ENCODE results near the gene NELL1. TPM values are rescaled to one million over a fixed set of nuclear protein-coding genes. Genes with fewer than 3 reads are reported as not detected.

NELL1 gene
- total RNA-seq, 2 donors from 2014 or later, result not detected

GRCh38 chr11:20640401-20640800, 29.0 kb upstream of the NELL1 start:
- H3K27me3 Mint-ChIP-seq (ENCODE audit: low read depth), result peaks cover 6% of the 10 kb centered on the region
- H3K27ac Mint-ChIP-seq, result no peak overlapping the region
- no peak for ATAC-seq (replicated peaks in 1 of 2)
- H3K36me3 Mint-ChIP-seq (ENCODE audit: insufficient read depth in 2 of 2), result no peaks in the 10 kb centered on the region
- no peak for DNase-seq
- no peak overlapping the region for H3K4me3 Mint-ChIP-seq
- no peaks in the 10 kb centered on the region for H3K4me1 Mint-ChIP-seq (ENCODE audit: low read depth)
- H3K9me3 Mint-ChIP-seq, result no peaks in the 10 kb centered on the region

- Mint-ChIP-seq H3K36me3 (ENCODE audit: insufficient read depth in 2 of 2) (no peaks in the 10 kb centered on the region), H3K9me3 (no peaks in the 10 kb centered on the region), H3K4me3 (no peak overlapping the region), H3K27ac (no peak overlapping the region), H3K27me3 (ENCODE audit: low read depth) (no peaks in the 10 kb centered on the region), H3K4me1 (ENCODE audit: low read depth) (no peaks in the 10 kb centered on the region)
- ATAC-seq (replicated peaks in 1 of 2), result no peak
- no peak for DNase-seq
Observed at GRCh38 chr11:20644360-20644759, 25.0 kb upstream of the NELL1 start.

- no peak overlapping the region for H3K4me3 Mint-ChIP-seq
- DNase-seq (peak; percentile 19 to 48), ATAC-seq (replicated peaks in 1 of 2) (no peak)
- no peaks in the 10 kb centered on the region for H3K4me1 Mint-ChIP-seq (ENCODE audit: low read depth)
- H3K27me3 Mint-ChIP-seq (ENCODE audit: low read depth), result no peaks in the 10 kb centered on the region
- no peak overlapping the region for H3K27ac Mint-ChIP-seq
- H3K9me3 Mint-ChIP-seq, result no peaks in the 10 kb centered on the region
- no peaks in the 10 kb centered on the region for H3K36me3 Mint-ChIP-seq (ENCODE audit: insufficient read depth in 2 of 2)
Observed at GRCh38 chr11:20647976-20648565, 21.3 kb upstream of the NELL1 start.

- H3K27ac Mint-ChIP-seq, result no peak overlapping the region
- H3K4me3 Mint-ChIP-seq, result no peak overlapping the region
- no peaks in the 10 kb centered on the region for H3K4me1 Mint-ChIP-seq (ENCODE audit: low read depth)
- ATAC-seq (replicated peaks in 1 of 2), result no peak
- no peak for DNase-seq
- peaks cover 27% of the 10 kb centered on the region for H3K27me3 Mint-ChIP-seq (ENCODE audit: low read depth)
- H3K9me3 Mint-ChIP-seq, result no peaks in the 10 kb centered on the region
- H3K36me3 Mint-ChIP-seq (ENCODE audit: insufficient read depth in 2 of 2), result no peaks in the 10 kb centered on the region
Observed at GRCh38 chr11:20652150-20652806, 17.1 kb upstream of the NELL1 start.

- H3K4me3 Mint-ChIP-seq, result no peak overlapping the region
- peaks cover 35% of the 10 kb centered on the region for H3K27me3 Mint-ChIP-seq (ENCODE audit: low read depth)
- no peaks in the 10 kb centered on the region for H3K4me1 Mint-ChIP-seq (ENCODE audit: low read depth)
- ATAC-seq (replicated peaks in 1 of 2), result no peak
- H3K36me3 Mint-ChIP-seq (ENCODE audit: insufficient read depth in 2 of 2), result no peaks in the 10 kb centered on the region
- no peak overlapping the region for H3K27ac Mint-ChIP-seq
- DNase-seq, result no peak
- no peaks in the 10 kb centered on the region for H3K9me3 Mint-ChIP-seq
Observed at GRCh38 chr11:20654038-20654437, 15.3 kb upstream of the NELL1 start.

GRCh38 chr11:20656901-20657300, 12.5 kb upstream of the NELL1 start:
- Mint-ChIP-seq H3K36me3 (ENCODE audit: insufficient read depth in 2 of 2) (no peaks in the 10 kb centered on the region), H3K27me3 (ENCODE audit: low read depth) (peaks cover 35% of the 10 kb centered on the region), H3K27ac (no peak overlapping the region), H3K9me3 (no peaks in the 10 kb centered on the region), H3K4me3 (no peak overlapping the region), H3K4me1 (ENCODE audit: low read depth) (no peaks in the 10 kb centered on the region)
- ATAC-seq (replicated peaks in 1 of 2), result no peak
- no peak for DNase-seq

GRCh38 chr11:20658135-20658534, 11.3 kb upstream of the NELL1 start:
- peaks cover 0 to 4% of the 10 kb centered on the region in 2 donors for H3K9me3 Mint-ChIP-seq
- H3K4me3 Mint-ChIP-seq, result no peak overlapping the region
- H3K27ac Mint-ChIP-seq, result no peak overlapping the region
- no peak for DNase-seq
- H3K4me1 Mint-ChIP-seq (ENCODE audit: low read depth), result no peaks in the 10 kb centered on the region
- ATAC-seq (replicated peaks in 1 of 2), result no peak
- peaks cover 0 to 1% of the 10 kb centered on the region in 2 donors for H3K36me3 Mint-ChIP-seq (ENCODE audit: insufficient read depth in 2 of 2)
- peaks cover 35% of the 10 kb centered on the region for H3K27me3 Mint-ChIP-seq (ENCODE audit: low read depth)

- Mint-ChIP-seq H3K9me3 (peaks cover 0 to 4% of the 10 kb centered on the region in 2 donors), H3K27ac (no peak overlapping the region), H3K4me3 (no peak overlapping the region), H3K27me3 (ENCODE audit: low read depth) (peaks cover 26% of the 10 kb centered on the region), H3K4me1 (ENCODE audit: low read depth) (no peaks in the 10 kb centered on the region), H3K36me3 (ENCODE audit: insufficient read depth in 2 of 2) (peaks cover 0 to 1% of the 10 kb centered on the region in 2 donors)
- no peak for DNase-seq
- ATAC-seq (replicated peaks in 1 of 2), result no peak
Observed at GRCh38 chr11:20661445-20661844, 7.9 kb upstream of the NELL1 start.

- Mint-ChIP-seq H3K36me3 (ENCODE audit: insufficient read depth in 2 of 2) (peaks cover 0 to 1% of the 10 kb centered on the region in 2 donors), H3K27ac (no peak overlapping the region), H3K4me3 (no peak overlapping the region), H3K9me3 (peaks cover 0 to 4% of the 10 kb centered on the region in 2 donors), H3K27me3 (ENCODE audit: low read depth) (peaks cover 26% of the 10 kb centered on the region), H3K4me1 (ENCODE audit: low read depth) (no peaks in the 10 kb centered on the region)
- no peak for DNase-seq
- ATAC-seq (replicated peaks in 1 of 2), result no peak
Observed at GRCh38 chr11:20661850-20662249, 7.5 kb upstream of the NELL1 start.

- Mint-ChIP-seq H3K36me3 (ENCODE audit: insufficient read depth in 2 of 2) (no peaks in the 10 kb centered on the region), H3K4me3 (peak overlapping the region; percentile 48 to 50), H3K4me1 (ENCODE audit: low read depth) (no peaks in the 10 kb centered on the region), H3K27ac (no peak overlapping the region), H3K27me3 (ENCODE audit: low read depth) (peaks cover 70% of the 10 kb centered on the region), H3K9me3 (no peaks in the 10 kb centered on the region)
- ATAC-seq (replicated peaks in 1 of 2) (no peak), DNase-seq (no peak)
Observed at GRCh38 chr11:20668131-20668809, 1.1 kb upstream of the NELL1 start.

GRCh38 chr11:20669820-20670684, 666 bp downstream of the NELL1 start:
- H3K9me3 Mint-ChIP-seq, result no peaks in the 10 kb centered on the region
- ATAC-seq (replicated peaks in 1 of 2), result no peak

GRCh38 chr11:20670932-20671403, 1.6 kb downstream of the NELL1 start:
- no peaks in the 10 kb centered on the region for H3K36me3 Mint-ChIP-seq (ENCODE audit: insufficient read depth in 2 of 2)
- ATAC-seq (replicated peaks in 1 of 2), result no peak
- H3K4me3 Mint-ChIP-seq, result no peak overlapping the region
- no peaks in the 10 kb centered on the region for H3K9me3 Mint-ChIP-seq
- no peaks in the 10 kb centered on the region for H3K4me1 Mint-ChIP-seq (ENCODE audit: low read depth)
- no peak for DNase-seq
- no peak overlapping the region for H3K27ac Mint-ChIP-seq
- peaks cover 76% of the 10 kb centered on the region for H3K27me3 Mint-ChIP-seq (ENCODE audit: low read depth)

More at GRCh38 chr11:20669820-20670684, 666 bp downstream of the NELL1 start:
- Mint-ChIP-seq H3K4me3 (peak overlapping the region; percentile 44 to 53), H3K27ac (no peak overlapping the region), H3K4me1 (ENCODE audit: low read depth) (no peaks in the 10 kb centered on the region), H3K36me3 (ENCODE audit: insufficient read depth in 2 of 2) (no peaks in the 10 kb centered on the region), H3K27me3 (ENCODE audit: low read depth) (peaks cover 77% of the 10 kb centered on the region)
- DNase-seq, result no peak

All from activated T-cell treated with anti-CD3 and anti-CD28 coated beads, Interleukin-2, amount 50 U/mL, for 72 hours (primary cell).